Right lung (tissue), 5 donors: ENCODE data around the gene HMCN1. TPM values are rescaled to one million over a fixed set of nuclear protein-coding genes. Genes with fewer than 3 reads are reported as not detected.

Experiments used
- DNase-seq, 2 donors: peaks; one replicate each; pipeline ENCODE4 v3.0.0-alpha.2; 2013
- polyA plus RNA-seq, 5 donors: library from polyadenylated mRNA; unstranded; fragments of 120-200 nt; gene quantifications; one replicate each; pipeline versions ENCODE4 v1.2.1 to v1.2.3, GENCODE V29; 2013; ENCODE audit warnings: inconsistent platforms in 1 of 5, low replicate concordance in 1 of 5; ENCODE audit not compliant: insufficient read length in 5 of 5, insufficient read depth in 1 of 5

HMCN1 gene
- polyA plus RNA-seq, 5 donors, result 28.1 to 56.5 (median 45.8) TPM

DNA sequence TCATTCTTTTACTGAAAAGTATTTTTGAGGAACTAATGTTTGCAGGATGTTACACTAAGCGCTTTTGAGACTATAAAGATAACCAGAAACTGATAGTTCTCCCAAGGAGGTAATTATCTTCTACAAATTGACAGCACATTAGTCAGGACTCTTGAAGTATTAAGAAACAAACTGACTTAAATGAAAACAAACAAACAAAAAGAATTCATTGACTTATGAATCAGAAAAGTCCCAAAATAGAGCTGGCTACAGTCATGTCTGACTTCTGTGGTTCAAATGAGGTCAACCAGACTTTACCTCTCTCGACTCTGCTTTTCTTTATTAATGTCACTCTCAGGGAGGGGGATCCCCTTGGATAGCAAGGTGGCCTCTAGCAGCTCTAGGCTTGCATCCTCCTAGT lies 344.1 kb downstream of the HMCN1 start:
- DNase-seq, result no peak

DNA sequence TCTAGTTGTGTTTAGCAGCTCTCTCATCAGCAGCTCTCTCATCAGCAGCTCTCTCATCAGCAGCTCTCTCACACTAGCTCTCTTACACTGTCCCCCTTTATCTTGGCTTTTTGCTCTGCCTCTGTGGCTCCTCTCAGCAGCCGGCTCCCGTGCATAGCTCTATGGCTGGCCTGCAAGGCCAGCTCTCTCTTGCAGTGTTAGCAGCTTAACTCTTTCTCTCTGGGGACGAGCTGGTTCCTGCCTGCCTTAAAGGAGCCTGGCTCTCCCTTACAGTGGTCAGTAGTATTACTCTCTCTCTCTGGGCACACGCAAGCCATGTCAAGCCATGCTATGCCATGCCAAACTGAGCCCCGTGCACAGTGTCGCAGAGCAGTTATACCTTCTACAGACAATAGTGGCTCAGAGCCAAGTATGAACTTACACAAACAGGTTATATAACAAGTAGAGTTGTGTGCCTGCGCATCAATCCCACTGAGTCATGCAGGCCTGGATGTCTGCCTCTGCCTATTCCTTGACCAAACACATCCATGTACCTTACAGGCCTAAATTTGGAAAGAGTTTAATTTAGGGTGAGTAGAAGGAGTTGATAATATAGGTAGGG lies 345.0 kb downstream of the HMCN1 start:
- no peak for DNase-seq

DNA sequence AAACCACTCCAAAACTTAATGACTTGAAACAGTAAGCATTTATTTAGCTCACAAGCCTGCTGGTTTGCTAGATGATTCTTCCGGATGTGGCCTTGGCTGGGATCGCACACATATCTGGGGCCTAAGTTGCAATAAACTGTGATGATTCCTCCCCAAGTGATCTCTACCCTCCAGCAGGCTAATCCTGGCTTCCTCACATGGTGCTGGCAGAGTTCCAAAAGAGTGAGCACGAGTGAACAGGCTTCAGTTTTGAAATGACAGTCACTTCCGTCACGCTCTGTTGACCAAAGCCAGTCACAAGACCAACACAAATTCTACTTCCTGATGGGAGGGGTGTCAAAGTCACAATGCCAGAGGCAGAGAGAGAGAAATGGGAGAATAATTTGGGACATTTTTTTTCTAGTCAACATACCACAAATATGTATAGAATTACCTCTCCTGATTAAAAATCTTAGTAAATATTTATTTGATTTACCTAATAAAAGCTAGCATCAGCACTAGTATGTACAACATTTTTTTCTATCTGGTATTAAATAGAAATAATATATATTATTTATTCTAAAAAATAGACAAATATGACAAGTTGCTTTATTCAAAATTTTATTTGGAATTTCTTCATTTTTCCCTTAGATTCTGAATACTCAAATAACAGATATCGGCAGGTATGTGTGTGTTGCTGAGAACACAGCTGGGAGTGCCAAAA lies 348.2 kb downstream of the HMCN1 start:
- peak; percentile 57 to 61 for DNase-seq

DNA sequence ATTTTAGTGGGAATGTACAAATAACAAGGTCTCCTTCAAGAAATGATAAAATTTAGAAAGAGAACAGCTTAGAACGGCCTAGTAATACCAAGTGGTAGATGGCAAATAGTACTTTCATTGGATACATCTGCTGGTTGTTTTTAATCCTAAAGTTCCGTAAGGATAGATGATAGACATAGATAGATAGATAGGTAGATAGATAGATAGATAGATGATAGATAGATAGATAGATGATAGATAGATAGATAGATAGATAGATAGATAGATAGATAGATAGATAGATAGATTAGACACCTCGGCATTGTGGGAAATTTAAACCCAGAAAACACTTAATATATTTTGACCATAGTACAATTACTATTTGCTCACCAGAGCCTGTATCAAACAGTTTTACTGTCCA lies 352.4 kb downstream of the HMCN1 start:
- DNase-seq, result no peak

DNA sequence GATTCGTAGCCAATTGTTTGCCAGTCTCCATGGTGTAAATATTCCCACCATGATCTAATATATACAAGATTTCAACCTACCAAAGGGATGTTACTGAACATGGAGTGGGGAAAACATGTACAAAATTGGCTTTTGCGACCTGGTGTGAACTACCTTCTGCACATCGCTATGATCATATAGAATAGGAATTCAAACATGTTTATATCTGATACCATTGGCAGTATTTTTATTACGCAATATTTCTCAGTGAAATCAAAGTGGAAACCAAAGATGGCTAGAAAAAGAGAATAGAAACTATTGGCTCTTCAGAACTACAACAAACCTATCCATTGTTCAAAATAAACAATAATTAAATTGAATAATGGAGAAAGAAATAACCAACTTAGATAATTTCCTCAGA lies 355.7 kb downstream of the HMCN1 start:
- no peak for DNase-seq

DNA sequence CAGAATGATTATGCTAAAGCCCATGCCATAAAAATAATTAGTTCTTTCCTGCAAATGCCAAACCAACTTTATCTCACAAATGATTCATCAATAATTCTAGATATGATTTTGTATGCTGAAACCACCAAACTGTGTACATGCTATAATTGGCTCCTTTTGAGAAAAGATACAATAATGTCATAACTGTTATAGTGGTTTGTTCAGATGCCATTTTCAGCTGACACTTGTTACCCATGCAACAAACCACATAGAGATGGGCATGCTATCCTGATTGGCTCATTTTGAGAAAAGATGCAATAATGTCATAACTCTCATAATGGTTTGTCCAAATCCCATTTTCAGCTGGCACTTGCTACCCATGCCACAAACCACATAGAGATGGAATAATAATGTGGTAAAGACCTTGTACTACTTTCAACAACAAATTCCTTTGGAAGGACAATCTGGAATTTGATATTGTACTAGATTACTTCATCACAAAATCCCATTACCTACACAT lies 357.1 kb downstream of the HMCN1 start:
- no peak for DNase-seq

DNA sequence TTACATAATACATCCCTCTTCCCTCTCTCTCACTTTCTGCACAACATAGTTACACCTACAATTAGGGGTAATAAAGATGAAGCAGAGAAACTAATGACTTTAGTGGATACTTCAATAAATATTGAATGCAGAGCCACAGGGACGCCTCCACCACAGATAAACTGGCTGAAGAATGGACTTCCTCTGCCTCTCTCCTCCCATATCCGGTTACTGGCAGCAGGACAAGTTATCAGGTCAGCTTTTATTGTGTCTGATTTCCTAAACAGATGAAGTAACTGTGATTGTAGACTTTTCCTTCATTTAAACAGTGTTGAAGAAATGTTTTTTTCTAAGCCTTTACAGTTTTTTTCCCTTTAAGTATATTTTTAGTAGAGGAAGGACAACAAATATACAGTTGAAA lies 359.2 kb downstream of the HMCN1 start:
- DNase-seq, result peak in 1 of 2 donors; percentile 6

DNA sequence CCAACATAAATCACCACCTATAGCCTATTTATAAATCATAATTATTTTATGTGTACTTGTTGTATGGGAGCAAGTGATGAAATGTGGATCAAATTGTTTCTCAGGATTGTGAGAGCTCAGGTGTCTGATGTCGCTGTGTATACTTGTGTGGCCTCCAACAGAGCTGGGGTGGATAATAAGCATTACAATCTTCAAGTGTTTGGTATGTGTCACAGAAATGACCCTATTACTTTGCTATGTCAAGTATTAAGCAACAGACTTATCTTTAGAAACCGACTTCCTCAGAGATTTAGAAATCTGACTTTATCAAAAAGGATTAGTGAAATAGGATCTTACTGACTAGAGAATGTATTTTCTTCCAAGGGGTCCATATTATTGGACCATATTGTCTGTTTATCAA lies 360.0 kb downstream of the HMCN1 start:
- DNase-seq, result no peak

DNA sequence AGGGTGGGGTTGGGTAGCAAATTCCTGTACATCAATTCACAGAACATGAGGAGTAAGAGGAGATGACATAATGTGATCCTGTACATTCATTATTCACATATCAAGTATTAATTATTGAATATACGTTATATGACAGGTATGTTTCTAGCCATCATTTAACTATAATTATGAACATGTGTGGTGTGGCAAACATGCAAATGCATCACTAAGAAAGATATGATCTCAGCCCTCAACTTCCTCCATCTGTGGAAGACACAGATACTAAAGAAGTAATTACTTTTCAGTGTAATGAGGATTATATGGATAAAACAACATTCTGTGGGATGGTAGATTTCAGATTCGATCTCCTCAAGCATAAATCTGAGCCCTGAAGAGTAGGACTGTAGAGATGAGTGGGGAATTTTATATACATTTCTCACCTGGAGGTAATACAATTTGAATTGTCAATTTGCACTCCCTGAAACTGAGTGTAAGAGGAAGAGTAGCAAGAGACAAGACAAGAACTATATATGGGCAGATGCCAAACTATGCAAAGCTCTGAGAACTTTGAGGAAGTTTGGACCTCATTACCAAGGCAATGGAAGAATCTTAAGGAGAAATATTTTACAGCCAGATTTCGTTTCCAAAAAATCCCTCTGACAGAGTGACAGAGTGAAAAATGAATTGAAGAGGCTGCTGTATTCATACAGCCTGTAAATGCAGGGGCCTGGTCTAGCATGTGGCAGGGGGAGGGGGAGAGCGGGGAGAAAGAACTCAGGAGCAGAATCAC lies 365.3 kb downstream of the HMCN1 start:
- DNase-seq, result no peak

DNA sequence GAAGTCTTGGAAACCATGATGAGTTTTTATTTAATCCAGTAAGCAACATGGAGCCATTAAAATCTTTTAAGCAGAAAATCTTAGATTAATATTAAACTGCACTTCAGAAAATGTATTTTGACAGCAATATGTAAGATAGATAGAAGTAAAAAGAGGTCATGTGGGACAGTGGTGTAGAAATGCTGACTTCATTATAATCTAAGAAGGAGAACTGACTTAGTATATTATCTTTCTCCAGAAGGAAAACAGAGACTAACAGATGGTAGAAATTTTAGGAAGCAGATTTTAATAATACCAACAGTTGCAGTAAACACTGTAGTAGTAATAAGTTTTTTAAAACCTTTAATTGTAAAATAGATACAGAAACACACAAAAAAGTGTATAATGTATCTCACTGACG lies 367.9 kb downstream of the HMCN1 start:
- DNase-seq, result no peak

DNA sequence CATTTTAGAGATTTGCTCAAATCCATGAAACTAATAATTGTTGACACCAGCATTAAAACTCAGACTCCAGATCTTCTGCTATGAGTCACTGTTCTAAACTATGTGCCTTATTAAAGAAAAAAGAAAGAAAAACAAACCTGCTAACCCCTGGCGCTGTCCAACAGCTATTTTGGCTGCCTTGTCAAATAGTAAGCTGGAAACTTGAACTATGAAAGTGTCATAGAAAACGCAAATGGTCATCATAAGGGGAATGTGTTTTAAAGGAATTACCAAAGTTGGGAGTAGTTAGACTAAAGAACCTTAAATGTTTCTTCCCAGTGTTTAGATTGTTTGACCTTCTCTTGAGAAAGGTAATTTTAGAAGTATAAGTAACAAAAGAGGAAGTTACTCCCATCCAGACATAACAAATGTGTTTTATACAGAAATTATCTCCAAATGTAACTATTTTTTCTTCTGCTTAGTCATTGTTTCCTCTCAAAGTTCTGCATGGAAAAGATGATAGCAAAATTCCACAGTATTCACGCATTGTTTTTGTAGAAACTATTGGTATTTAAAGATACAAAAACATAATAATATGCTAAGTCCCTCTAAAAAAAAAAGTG lies 368.5 kb downstream of the HMCN1 start:
- no peak for DNase-seq

DNA sequence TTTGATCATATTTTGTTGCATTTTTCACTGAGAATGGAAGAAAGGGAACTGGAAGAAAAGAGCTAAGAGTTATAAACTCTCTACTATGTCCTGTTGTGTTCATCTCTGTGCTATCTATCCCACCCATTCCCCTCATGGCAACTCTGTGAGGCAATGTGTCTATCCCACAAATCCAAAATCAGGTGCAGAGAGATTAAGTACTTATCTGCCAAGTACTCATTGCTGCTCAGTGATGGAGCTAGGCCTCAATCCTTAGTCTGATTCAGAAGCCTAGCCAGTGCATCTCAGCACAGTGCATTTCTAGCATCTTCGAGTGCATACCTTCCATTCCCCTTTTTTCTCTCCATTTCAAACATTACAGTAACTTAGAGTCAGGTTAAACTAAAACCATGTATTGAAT lies 370.3 kb downstream of the HMCN1 start:
- DNase-seq, result no peak

DNA sequence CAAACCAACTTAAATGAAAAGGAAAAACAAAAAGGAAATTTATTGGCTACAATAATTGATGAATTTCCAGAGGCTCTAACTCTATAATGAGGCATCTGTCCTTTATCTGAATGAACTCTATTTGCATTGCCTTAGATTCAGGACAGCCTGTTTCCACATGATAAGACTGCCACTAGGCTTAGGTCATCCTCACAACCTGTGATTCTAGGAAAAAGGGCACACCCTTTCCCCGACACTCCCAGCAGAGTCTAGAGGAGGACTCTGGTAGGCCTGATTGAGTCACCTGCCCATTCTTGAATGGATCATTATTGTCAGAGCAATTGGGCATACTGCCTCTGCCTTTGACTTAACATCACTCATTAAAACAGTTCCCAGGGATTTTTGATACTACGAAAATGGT lies 378.1 kb downstream of the HMCN1 start:
- no peak for DNase-seq

DNA sequence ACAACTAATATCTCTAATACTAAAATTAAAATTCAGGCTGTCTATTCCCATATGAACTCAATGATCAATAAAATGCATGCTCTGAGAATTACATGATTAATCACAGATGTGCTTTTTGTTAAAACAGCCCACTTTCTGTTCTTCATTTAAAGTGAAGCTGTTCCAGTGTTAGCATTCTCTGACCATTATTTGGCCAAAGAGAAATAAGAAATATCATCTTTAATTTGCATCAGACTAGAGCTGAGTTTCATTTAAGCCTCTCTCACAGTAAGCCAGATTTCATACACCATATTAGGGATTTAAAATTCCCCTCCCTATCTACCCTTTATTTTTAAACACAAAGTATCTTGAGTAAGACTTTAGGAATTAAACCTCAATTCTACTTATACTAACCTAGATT lies 379.3 kb downstream of the HMCN1 start:
- DNase-seq, result no peak

DNA sequence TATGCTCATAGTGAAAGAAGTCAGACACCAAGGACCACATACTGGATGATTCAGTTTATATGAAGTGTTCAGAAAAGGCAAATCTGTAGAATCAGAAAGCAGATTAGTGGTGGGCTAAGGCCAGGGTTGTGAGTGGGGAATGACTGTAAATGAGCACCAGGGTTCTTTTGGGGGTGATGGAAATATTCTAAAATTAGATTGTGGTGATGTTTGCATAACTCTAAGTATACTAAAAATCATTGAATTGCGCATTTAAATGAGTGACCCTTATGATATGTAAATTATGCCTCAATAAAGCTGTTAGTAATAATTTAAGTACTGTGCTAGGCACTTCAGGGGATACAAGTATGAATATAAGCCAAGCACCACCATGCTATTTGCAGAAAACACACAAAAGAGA lies 384.5 kb downstream of the HMCN1 start:
- no peak for DNase-seq

DNA sequence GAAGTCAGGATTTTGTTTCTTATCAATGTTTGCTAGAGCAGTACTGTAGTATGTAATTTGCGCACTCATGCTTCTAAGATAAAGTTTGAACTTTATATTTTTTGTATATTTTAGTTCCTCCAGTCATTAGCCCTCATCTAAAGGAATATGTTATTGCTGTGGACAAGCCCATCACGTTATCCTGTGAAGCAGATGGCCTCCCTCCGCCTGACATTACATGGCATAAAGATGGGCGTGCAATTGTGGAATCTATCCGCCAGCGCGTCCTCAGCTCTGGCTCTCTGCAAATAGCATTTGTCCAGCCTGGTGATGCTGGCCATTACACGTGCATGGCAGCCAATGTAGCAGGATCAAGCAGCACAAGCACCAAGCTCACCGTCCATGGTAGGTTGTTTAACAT lies 388.6 kb downstream of the HMCN1 start:
- no peak for DNase-seq

DNA sequence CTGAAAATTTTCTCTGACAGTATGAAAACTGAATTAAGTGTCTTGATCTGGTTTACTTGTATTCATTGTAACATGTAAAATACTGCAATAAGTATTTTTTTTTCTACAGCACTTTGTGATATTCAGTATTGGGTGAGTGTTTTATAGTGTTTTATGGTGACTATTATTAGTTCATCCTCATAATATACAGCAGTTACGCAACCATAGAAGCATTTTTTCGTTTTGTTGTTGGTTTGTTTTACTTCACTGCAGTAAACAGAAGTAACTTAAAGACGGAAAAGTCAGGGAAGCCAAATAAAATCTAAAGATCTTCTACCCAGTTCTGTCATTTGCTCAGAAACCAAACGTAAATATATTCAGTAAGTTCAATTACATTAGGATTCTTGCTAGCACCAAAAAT lies 390.8 kb downstream of the HMCN1 start:
- DNase-seq, result peak; percentile 11 to 15

DNA sequence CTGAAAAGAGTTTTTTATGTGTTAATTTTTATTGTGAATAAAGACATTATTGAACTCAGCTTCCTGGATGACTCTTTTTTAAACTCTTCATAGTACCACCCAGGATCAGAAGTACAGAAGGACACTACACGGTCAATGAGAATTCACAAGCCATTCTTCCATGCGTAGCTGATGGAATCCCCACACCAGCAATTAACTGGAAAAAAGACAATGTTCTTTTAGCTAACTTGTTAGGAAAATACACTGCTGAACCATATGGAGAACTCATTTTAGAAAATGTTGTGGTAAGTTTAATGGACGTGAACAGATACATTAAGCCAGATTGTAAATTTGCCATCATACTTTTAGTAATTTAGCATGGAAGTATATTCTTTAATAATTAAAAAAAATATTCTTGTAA lies 391.3 kb downstream of the HMCN1 start:
- no peak for DNase-seq

DNA sequence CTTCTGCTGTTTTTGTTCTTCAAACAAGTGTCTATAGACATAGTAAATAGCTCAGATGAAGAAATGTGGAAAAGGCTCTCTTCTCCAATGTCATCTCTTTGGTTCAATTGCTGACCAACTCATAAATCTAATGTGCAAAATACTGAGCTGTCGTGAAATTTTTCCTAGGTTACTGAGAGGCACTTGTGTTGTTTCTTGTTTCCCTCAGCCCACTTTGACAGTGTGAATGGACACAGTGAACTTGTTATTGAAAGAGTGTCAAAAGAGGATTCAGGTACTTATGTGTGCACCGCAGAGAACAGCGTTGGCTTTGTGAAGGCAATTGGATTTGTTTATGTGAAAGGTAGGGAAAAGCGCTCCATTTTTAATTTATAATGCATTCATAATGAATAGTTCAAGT lies 395.6 kb downstream of the HMCN1 start:
- no peak for DNase-seq

DNA sequence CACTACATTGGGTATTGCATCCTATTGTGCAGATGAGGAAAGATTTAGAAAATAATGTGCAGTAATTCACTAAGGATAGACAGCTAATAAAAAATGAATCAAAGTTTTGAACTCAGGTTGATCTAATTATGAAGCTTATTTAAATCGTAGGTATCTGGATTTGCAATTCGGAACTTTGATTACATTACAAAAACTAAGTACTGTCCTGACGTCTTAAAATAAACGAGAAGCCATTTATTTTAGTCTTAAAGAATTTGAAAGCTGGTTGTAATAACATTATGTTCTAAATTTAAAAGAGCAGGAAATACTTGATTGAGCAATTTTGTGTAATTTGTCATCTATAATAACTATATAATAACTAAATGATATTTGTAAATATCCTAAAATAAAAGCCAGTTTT lies 404.9 kb downstream of the HMCN1 start:
- DNase-seq, result no peak

DNA sequence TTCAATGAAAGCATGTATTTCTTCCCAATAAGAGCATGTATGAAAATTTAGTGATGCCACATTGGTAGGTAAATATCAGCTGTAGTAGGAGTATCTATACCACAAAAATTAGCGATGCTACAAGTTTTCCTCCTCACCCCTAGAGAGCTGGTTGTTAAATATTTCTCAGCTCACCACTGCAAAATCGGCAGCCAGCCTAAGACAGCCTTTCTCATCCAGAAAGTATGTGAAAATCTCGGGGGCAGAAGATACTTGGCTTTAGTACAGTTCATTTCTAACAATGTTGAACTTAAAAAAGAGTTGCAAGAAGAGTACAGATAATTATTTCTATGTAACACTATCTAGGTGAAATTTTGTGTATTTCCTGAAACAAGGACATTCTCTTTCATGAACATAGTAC lies 405.5 kb downstream of the HMCN1 start:
- DNase-seq, result no peak

DNA sequence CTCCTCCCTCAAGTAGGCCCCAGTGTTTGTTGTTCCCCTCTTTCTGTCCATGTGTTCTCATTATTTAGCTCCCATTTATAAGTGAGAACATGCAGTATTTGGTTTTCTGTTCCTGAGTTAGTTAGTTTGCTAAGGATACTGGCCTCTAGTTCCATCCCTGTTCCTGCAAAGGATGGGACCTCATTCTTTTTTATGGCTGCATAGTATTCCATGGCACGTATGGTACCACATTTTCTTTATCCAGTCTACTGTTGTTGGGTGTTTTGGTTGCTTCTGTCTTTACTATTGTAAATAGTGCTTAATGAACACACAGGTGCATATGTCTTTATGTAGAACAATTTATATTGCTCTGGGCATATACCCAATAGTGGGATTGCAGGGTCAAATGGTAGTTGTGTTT lies 408.0 kb downstream of the HMCN1 start:
- no peak for DNase-seq

DNA sequence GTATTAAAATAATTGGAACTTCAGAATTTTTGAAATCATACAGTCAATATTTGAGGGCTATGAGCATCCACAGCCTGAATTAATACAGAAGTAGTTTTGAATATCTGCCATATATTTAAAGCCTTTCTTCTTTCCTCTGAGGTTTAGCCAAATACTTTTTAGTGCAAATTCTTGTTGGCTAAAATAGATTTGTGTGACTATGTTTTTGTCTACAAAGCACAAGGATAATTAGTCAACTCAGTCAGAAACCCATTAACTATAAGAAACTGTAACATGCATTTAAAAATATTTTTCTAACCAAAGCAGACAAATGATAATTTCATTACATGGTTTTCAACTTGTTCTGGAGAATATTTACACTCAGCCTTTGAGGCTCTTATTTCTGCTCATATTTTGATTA lies 408.7 kb downstream of the HMCN1 start:
- no peak for DNase-seq
